SK-N-MC (cell line): ENCODE measurements around the gene SPRR2B.
"Not testable (repeated sequence)": the region's sequence is repeated elsewhere in the genome, so short reads cannot be mapped to it uniquely, and the experiment has no call there.

ENCODE experiments used
- DNase-seq: peaks from one replicate; pipeline ENCODE4 v3.0.0-alpha.2; 2011; ENCODE audit warnings: low read depth, low spot score
- H3K27ac ChIP-seq: fragments of 200-600 bp; sonication (generic); 2 replicates; pipeline ENCODE4 v1.5.1; 2016; ENCODE audit warnings: mixed run types
- H3K36me3 ChIP-seq: fragments of 200-600 bp; sonication (generic); 2 replicates; pipeline ENCODE4 v1.6.1; 2017; ENCODE audit warnings: antibody characterized with exemption, low read length, mixed read lengths; ENCODE audit not compliant: insufficient read depth
- H3K4me3 ChIP-seq: fragments of 200-600 bp; sonication (generic); 2 replicates; pipeline ENCODE4 v1.5.1; 2016
- H3K9ac ChIP-seq: fragments of 200-600 bp; sonication (generic); 2 replicates; pipeline ENCODE4 v1.8.0; 2017; ENCODE audit warnings: mixed run types, mixed read lengths; ENCODE audit not compliant: insufficient read length
- H3K9me3 ChIP-seq: fragments of 200-600 bp; sonication (generic); 2 replicates; pipeline ENCODE4 v1.6.1; 2017; ENCODE audit warnings: low read depth, mild to moderate bottlenecking, antibody characterized with exemption, low read length, moderate library complexity, mixed read lengths
- EZH2 ChIP-seq: fragments of 200-600 bp; sonication (generic); IDR thresholded peaks from one replicate; pipeline ENCODE4 v1.6.1; 2017; ENCODE audit warnings: antibody characterized with exemption
- FOXP2 ChIP-seq: optimal IDR thresholded peaks from 2 replicates; pipeline ENCODE3; 2011; ENCODE audit warnings: mild to moderate bottlenecking, moderate library complexity; ENCODE audit not compliant: insufficient read depth; ENCODE audit errors: extremely low read length, control extremely low read depth
- POLR2AphosphoS5 ChIP-seq: IDR thresholded peaks from 2 replicates; pipeline ENCODE4 v1.6.1; 2012; ENCODE audit warnings: mild to moderate bottlenecking, low read depth, low read length, borderline replicate concordance

SPRR2B gene

DNA sequence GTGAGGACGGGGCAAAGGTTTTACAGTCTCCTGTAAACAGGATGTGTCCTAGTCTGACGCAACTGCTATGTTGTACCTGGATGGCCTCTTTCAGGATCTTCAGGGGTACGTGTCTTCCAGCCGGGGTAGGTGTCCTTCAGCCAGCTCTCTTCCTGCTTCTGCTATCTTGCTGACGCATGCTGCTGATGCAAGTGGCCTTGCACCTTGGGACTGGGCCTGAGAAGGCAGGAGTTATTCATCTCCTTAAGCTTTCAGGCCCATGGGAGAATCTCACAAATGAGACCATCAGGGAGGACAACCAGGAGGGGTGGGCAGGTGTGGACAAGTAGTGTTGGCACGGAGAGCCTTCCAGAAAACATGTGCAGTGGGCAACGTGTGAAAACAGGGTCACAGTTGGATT is 48.3 kb downstream of the SPRR2B start:
- Histone ChIP-seq H3K9ac (no peak overlapping the region), H3K4me3 (no peak overlapping the region), H3K36me3 (no peaks in the 10 kb centered on the region), H3K9me3 (no peaks in the 10 kb centered on the region), H3K27ac (no peak overlapping the region)
- no peak for DNase-seq
- TF ChIP-seq FOXP2 (no peak), POLR2AphosphoS5 (no peak), EZH2 (no peak)

- not testable (repeated sequence) for H3K9ac ChIP-seq, DNase-seq
These were observed 49.1 kb downstream of the SPRR2B start for GRCh38 chr1:153022340-153022739.

GRCh38 chr1:153021829-153022228 is 49.6 kb downstream of the SPRR2B start:
- not testable (repeated sequence) for H3K9me3 ChIP-seq, H3K4me3 ChIP-seq, H3K27ac ChIP-seq, H3K36me3 ChIP-seq, H3K9ac ChIP-seq, DNase-seq

More at GRCh38 chr1:153022340-153022739, 49.1 kb downstream of the SPRR2B start:
- not testable (repeated sequence) for H3K9me3 ChIP-seq, H3K36me3 ChIP-seq, H3K4me3 ChIP-seq, H3K27ac ChIP-seq
